GM12878 (cell line): Measurements from ENCODE around the gene ATP6V1G2. TPM values are rescaled to one million over a fixed set of nuclear protein-coding genes. Genes with fewer than 3 reads are reported as not detected.

Source experiments
- ATAC-seq: fragments of 200-7000 bp; cut with Tn5 transposase; 3 replicates; pipeline ENCODE4 v1.9.1; 2020; ENCODE audit warnings: mild to moderate bottlenecking, moderate library complexity
- BruUV-seq: library from RNA; stranded (reverse); fragments of 400-500 nt; replicated peaks from 2 replicates; lab custom pipeline; 2021; lab: Mats Ljungman, UMichigan
- CTCF ChIA-PET: fragments of 300-600 bp; sonication (Branson Sonifier 250); formaldehyde crosslinking; extraction: SDS; loops from one replicate; lab custom pipeline; 2021; ENCODE audit warnings: inconsistent platforms; lab: Yijun Ruan, JAX
- POLR2A ChIA-PET: fragments of 350-600 bp; formaldehyde crosslinking; extraction: SDS; loops from one replicate; lab custom pipeline; 2021; ENCODE audit warnings: inconsistent platforms; lab: Charles Lee
- RAD21 ChIA-PET: fragments of 300-600 bp; sonication (Branson Sonifier 250); formaldehyde crosslinking; loops from one replicate; lab custom pipeline; 2023; ENCODE audit warnings: antibody characterized with exemption; ENCODE audit not compliant: unreplicated experiment; lab: Charles Lee
- SMC1A ChIA-PET: fragments of 300-600 bp; sonication (Branson Sonifier 250); formaldehyde crosslinking; loops from one replicate; lab custom pipeline; 2023; ENCODE audit not compliant: unreplicated experiment, uncharacterized antibody; lab: Charles Lee
- DNase-seq: peaks from one replicate; pipeline ENCODE4 v3.0.0-alpha.2; 2011; ENCODE audit warnings: low read depth, low spot score
- FAIRE-seq: peaks from 3 replicates; lab custom pipeline; 2011; peaks lifted over from hg19 to GRCh38; lab: Jason Lieb, UNC
- H2AFZ ChIP-seq: 2 replicates; pipeline ENCODE4 v1.6.0; 2011; ENCODE audit warnings: low read depth, low read length, control low read depth; ENCODE audit not compliant: control insufficient read depth
- H3K27ac ChIP-seq: 2 replicates; pipeline ENCODE4 v1.5.1; 2011; ENCODE audit warnings: control low read depth; ENCODE audit not compliant: control insufficient read depth, insufficient read depth
- H3K27me3 ChIP-seq, 2 experiments: replicated peaks in 1 of 2; 2 replicates each; pipeline versions ENCODE4 v1.6.0 to v1.6.1; 2011; ENCODE audit warnings: low read length in 1 of 2; ENCODE audit not compliant: control insufficient read depth in 2 of 2, insufficient read depth in 2 of 2
- H3K36me3 ChIP-seq, 2 experiments: 2 replicates each; pipeline ENCODE4 v1.5.1; 2011; ENCODE audit warnings: low read length in 1 of 2; ENCODE audit not compliant: control insufficient read depth in 2 of 2, insufficient read depth in 2 of 2
- H3K4me1 ChIP-seq: 2 replicates; pipeline ENCODE4 v1.6.1; 2011; ENCODE audit warnings: mild to moderate bottlenecking, low read length, moderate library complexity, mixed read lengths; ENCODE audit not compliant: control insufficient read depth, insufficient read depth
- H3K4me2 ChIP-seq: 2 replicates; pipeline ENCODE4 v1.6.0; 2011; ENCODE audit warnings: control low read depth; ENCODE audit not compliant: control insufficient read depth, insufficient read depth
- H3K4me3 ChIP-seq: fragments of 200-600 bp; sonication (generic); 2 replicates; pipeline ENCODE4 v1.5.1; 2016
- H3K79me2 ChIP-seq: 2 replicates; pipeline ENCODE4 v1.6.0; 2011; ENCODE audit warnings: low read length; ENCODE audit not compliant: control insufficient read depth, insufficient read depth
- H3K9ac ChIP-seq: 2 replicates; pipeline ENCODE4 v1.8.0; 2011; ENCODE audit warnings: low read length, control low read depth, mixed read lengths; ENCODE audit not compliant: control insufficient read depth, insufficient read depth
- H3K9me3 ChIP-seq: replicated peaks from 3 replicates; pipeline ENCODE4 v1.5.1; 2011; ENCODE audit warnings: mild to moderate bottlenecking, low read length; ENCODE audit not compliant: control insufficient read depth, insufficient read depth
- H4K20me1 ChIP-seq: 2 replicates; pipeline ENCODE4 v1.6.0; 2011; ENCODE audit not compliant: control insufficient read depth, insufficient read depth
- KDM1A ChIP-seq: fragments of 200-600 bp; sonication (generic); IDR thresholded peaks from 2 replicates; pipeline ENCODE4 v1.6.1; 2016; ENCODE audit warnings: borderline replicate concordance
- MEF2A ChIP-seq: IDR thresholded peaks from 2 replicates; pipeline ENCODE4 v1.6.1; 2011; ENCODE audit warnings: low read depth, mild to moderate bottlenecking, low read length, moderate library complexity; ENCODE audit not compliant: insufficient read depth
- MLLT1 ChIP-seq: fragments of 450-650 bp; IDR thresholded peaks from 2 replicates; pipeline ENCODE4 v1.6.1; 2016; ENCODE audit warnings: mild to moderate bottlenecking
- MXI1 ChIP-seq: fragments of 150-350 bp; IDR thresholded peaks from 2 replicates; pipeline ENCODE4 v1.6.1; 2011; ENCODE audit warnings: low read depth, mild to moderate bottlenecking, inconsistent platforms, low read length, improper control_type of control experiment
- NRF1 ChIP-seq: conservative IDR thresholded peaks from 2 replicates; pipeline ENCODE4 v1.6.1; 2011; ENCODE audit warnings: mild to moderate bottlenecking, low read depth, low read length, improper control_type of control experiment
- POLR2AphosphoS5 ChIP-seq: IDR thresholded peaks from 2 replicates; pipeline ENCODE4 v1.6.1; 2011; ENCODE audit warnings: mild to moderate bottlenecking, low read length, inconsistent platforms
- RAD21 ChIP-seq: IDR thresholded peaks from 2 replicates; pipeline ENCODE4 v1.6.1; 2011; ENCODE audit warnings: mild to moderate bottlenecking, low read depth, low read length, moderate library complexity; ENCODE audit not compliant: insufficient read depth
- SIN3A ChIP-seq: IDR thresholded peaks from 2 replicates; pipeline ENCODE4 v1.6.1; 2012; ENCODE audit warnings: low read depth, low read length, improper control_type of control experiment
- SIX5 ChIP-seq: IDR thresholded peaks from 2 replicates; pipeline ENCODE4 v1.6.1; 2011; ENCODE audit warnings: mild to moderate bottlenecking, low read depth, low read length, moderate library complexity; ENCODE audit not compliant: severe bottlenecking
- STAT3 ChIP-seq: IDR thresholded peaks from 2 replicates; pipeline ENCODE4 v1.6.1; 2011; ENCODE audit warnings: low read depth, low read length, improper control_type of control experiment
- TCF3 ChIP-seq: IDR thresholded peaks from 2 replicates; pipeline ENCODE4 v1.6.1; 2012; ENCODE audit warnings: low read depth, mild to moderate bottlenecking, low read length, borderline replicate concordance; ENCODE audit not compliant: insufficient read depth
- USF2 ChIP-seq: IDR thresholded peaks from 2 replicates; pipeline ENCODE4 v1.6.1; 2011; ENCODE audit warnings: low read depth, low read length, improper control_type of control experiment, borderline replicate concordance
- ZBTB40 ChIP-seq: fragments of 450-650 bp; IDR thresholded peaks from 2 replicates; pipeline ENCODE4 v1.6.1; 2016; ENCODE audit warnings: mild to moderate bottlenecking, moderate library complexity, borderline replicate concordance
- WGBS: methylation state at CpG from one replicate; pipeline ENCODE4 v1.1.6; 2016; ENCODE audit warnings: low lambda C conversion rate; ENCODE audit not compliant: insufficient replicate concordance, insufficient coverage; ENCODE audit errors: missing lambda C conversion rate; 5-methylcytosine and 5-hydroxymethylcytosine counted together
- in situ Hi-C: fragments of 300-500 bp; cut with MboI; formaldehyde crosslinking; loops from 9 replicates; pipeline ENCODE4 v1.14.3; 2018; ENCODE audit warnings: mixed read lengths
- intact Hi-C: fragments of 100-400 bp; cut with micrococcal nuclease; formaldehyde crosslinking; loops from one replicate; pipeline ENCODE4 v1.14.2; 2022; ENCODE audit not compliant: unreplicated experiment
- polyA plus RNA-seq, 11 experiments: library from polyadenylated mRNA; depleted of rRNA in 4 of 11; unstranded in 6 of 11; stranded (reverse) in 5 of 11; fragments of >200 nt; fragmentation: Nextera tagmentation in 4 of 11; fragmentation: Illumina TruSeq in 1 of 11; extraction: Ambion mirVana in 4 of 11; extraction: Trizol in 1 of 11; gene quantifications; 1 replicate in 1 of 11; 2 replicates in 10 of 11; pipeline versions ENCODE4 v1.2.1 to v1.2.3, GENCODE V29; 2011 to 2016; ENCODE audit warnings: inconsistent platforms in 2 of 11, missing spikeins in 2 of 11, low read depth in 1 of 11
- total RNA-seq, 4 experiments: library from RNA; depleted of rRNA in 3 of 4; stranded (reverse); fragments of >200 nt in 3 of 4; fragmentation: Illumina TruSeq in 1 of 4; extraction: Trizol in 1 of 4; gene quantifications; 2 replicates each; pipeline versions ENCODE4 v1.2.1 to v1.2.3, GENCODE V29; 2013 to 2021

Gene ATP6V1G2
- total and polyA plus RNA-seq, 10 of the 15 experiments (the other 5 are each of a cell fraction or from before 2014, with no cell fraction given): 0.45 to 8.9 (median 2.8) TPM

GRCh38 chr6:31558631-31559500 is 12.5 kb upstream of the ATP6V1G2 start (continued):
- TF ChIP-seq MLLT1 (peak; percentile 89), RAD21 (0 out of 2 replicates have a peak, but pooled peaks have one; percentile 31), USF2 (no peak), MEF2A (peak; percentile 82), MXI1 (no peak)

- BruUV-seq: no TSS peak
- ATAC-seq (no peak), DNase-seq (no peak), FAIRE-seq (no peak)
- Histone ChIP-seq H3K27ac (peak overlapping the region; percentile 99), H3K9ac (peak overlapping the region; percentile 84), H3K79me2 (peaks cover 17% of the 10 kb centered on the region), H3K4me3 (peak overlapping the region; percentile 55; the same call in 1 of the 2 replicates), H2AFZ (no peak overlapping the region), H3K4me1 (peaks cover 70% of the 10 kb centered on the region), H3K4me2 (peak overlapping the region; percentile 94), H4K20me1 (no peaks in the 10 kb centered on the region), H3K36me3 (peaks cover 0 to 7% of the 10 kb centered on the region in 2 experiments; a peak in 2 of 4 replicates), H3K27me3 (no peaks in the 10 kb centered on the region), H3K9me3 (no peaks in the 10 kb centered on the region)
- CTCF ChIA-PET: interaction anchor here (0.6 to 34.8 kb wide), 5 partner anchors 10 to 1287 kb away, joined by 3 to 2098 read pairs (median 19); partner anchors contain the start of genes LST1, LTA, LTB and MDC1
- in situ Hi-C loops (loop anchor here (25.0 kb wide), 2 partner anchors 1054 to 1404 kb away; partner anchors contain the start of genes BRD2 and HLA-DMA), intact Hi-C loops (loop anchor here (2.0 kb wide), 1 partner anchor 23 kb away; no protein-coding TSS in a partner anchor)
- RAD21 ChIA-PET: interaction anchor here (0.7 to 15.9 kb wide), 5 partner anchors 10 to 262 kb away, joined by 3 to 620 read pairs (median 62); partner anchors contain the start of genes ATP6V1G2, LST1, LTA and LTB
- SMC1A ChIA-PET: interaction anchor here (1.1 to 34.7 kb wide), 3 partner anchors 8 to 26 kb away, joined by 3 to 1989 read pairs (median 5); partner anchors contain the start of genes LST1, LTA, LTB and NCR3
- WGBS: 3% methylated on average over 8 of the region's 8 CpGs
- POLR2A ChIA-PET: interaction anchor here (1.6 to 9.1 kb wide), 5 partner anchors 9 to 35 kb away, joined by 4 to 255 read pairs (median 18); partner anchors contain the start of genes LTB, NCR3 and TNF
- no peak for TF ChIP-seq RAD21
- TF ChIP-seq KDM1A: no peak
- no peak for TF ChIP-seq TCF3
- no peak for TF ChIP-seq ZBTB40
- no peak for TF ChIP-seq NRF1
- TF ChIP-seq POLR2AphosphoS5: no peak
- no peak for TF ChIP-seq SIN3A
- no peak for TF ChIP-seq STAT3
- TF ChIP-seq SIX5: no peak
Observed at GRCh38 chr6:31558318-31558625, 11.9 kb upstream of the ATP6V1G2 start.
